GM19351 (cell line): ENCODE results near the gene NOVA1.
"Not testable (repeated sequence)": the region's sequence is repeated elsewhere in the genome, so short reads cannot be mapped to it uniquely, and the experiment has no call there.

Experiments
- ATAC-seq: cut with Tn5 transposase; IDR thresholded peaks from one replicate; pipeline ENCODE4 v1.9.1; 2021; ENCODE audit warnings: mild to moderate bottlenecking, moderate library complexity; ENCODE audit not compliant: unreplicated experiment

The NOVA1 gene

GRCh38 chr14:26597589-26598080 lies at the start of gene NOVA1:
Gene NOVA1, minus strand, starts transcription at chr14:26598033. Its CDS starts 597 bp downstream, at chr14:26597436.
- no peak for ATAC-seq

GRCh38 chr14:26645057-26645456 lies 47.2 kb upstream of the NOVA1 start:
- ATAC-seq, result not testable (repeated sequence)

- ATAC-seq, result no peak
Observed at GRCh38 chr14:26636561-26636960, 38.7 kb upstream of the NOVA1 start.

- not testable (repeated sequence) for ATAC-seq
Observed at GRCh38 chr14:26634946-26635345, 37.1 kb upstream of the NOVA1 start.

GRCh38 chr14:26626256-26626655 lies 28.4 kb upstream of the NOVA1 start:
- no peak for ATAC-seq

- ATAC-seq, result no peak
Observed at GRCh38 chr14:26622611-26623010, 24.8 kb upstream of the NOVA1 start.

GRCh38 chr14:26621807-26622560 lies 24.2 kb upstream of the NOVA1 start:
- no peak for ATAC-seq

GRCh38 chr14:26621364-26621763 lies 23.5 kb upstream of the NOVA1 start:
- no peak for ATAC-seq

- no peak for ATAC-seq
Observed at GRCh38 chr14:26611259-26611658, 13.4 kb upstream of the NOVA1 start.

- no peak for ATAC-seq
Observed at GRCh38 chr14:26606729-26607312, 9.0 kb upstream of the NOVA1 start.

- ATAC-seq, result no peak
Observed at GRCh38 chr14:26605602-26606001, 7.8 kb upstream of the NOVA1 start.

- ATAC-seq, result no peak
Observed at GRCh38 chr14:26602902-26603301, 5.1 kb upstream of the NOVA1 start.

- ATAC-seq, result no peak
Observed at GRCh38 chr14:26601856-26602255, 4.0 kb upstream of the NOVA1 start.

- ATAC-seq, result no peak
Observed at GRCh38 chr14:26599291-26599690, 1.5 kb upstream of the NOVA1 start.

GRCh38 chr14:26598672-26599131 lies 869 bp upstream of the NOVA1 start:
- ATAC-seq, result no peak

- ATAC-seq, result no peak
Observed at GRCh38 chr14:26598081-26598671, 343 bp upstream of the NOVA1 start.

- no peak for ATAC-seq
Observed at GRCh38 chr14:26597071-26597588, 703 bp downstream of the NOVA1 start.

- no peak for ATAC-seq
Observed at GRCh38 chr14:26596543-26597061, 1.2 kb downstream of the NOVA1 start.

GRCh38 chr14:26595926-26596542 lies 1.8 kb downstream of the NOVA1 start:
- ATAC-seq, result no peak

- ATAC-seq, result no peak
Observed at GRCh38 chr14:26594756-26595545, 2.9 kb downstream of the NOVA1 start.
